Neuronal stem cell (in vitro differentiated cells): ENCODE data around the gene CAMTA2.

Source experiments
- DNase-seq: peaks from one replicate; pipeline ENCODE4 v3.0.0-alpha.2; 2013; ENCODE audit warnings: low spot score
- H2AFZ ChIP-seq: one replicate; pipeline ENCODE4 v1.6.1; 2013; ENCODE audit warnings: mild to moderate bottlenecking, low read length, inconsistent platforms
- H2AK5ac ChIP-seq: 2 replicates; pipeline ENCODE4 v1.6.1; 2013; ENCODE audit warnings: low read depth, mild to moderate bottlenecking, inconsistent platforms, low read length, moderate library complexity, mixed read lengths
- H2BK120ac ChIP-seq: 2 replicates; pipeline ENCODE4 v1.6.1; 2013; ENCODE audit warnings: low read depth, mild to moderate bottlenecking, inconsistent platforms, low read length, moderate library complexity, mixed read lengths
- H2BK12ac ChIP-seq: one replicate; pipeline ENCODE4 v1.6.1; 2013; ENCODE audit warnings: low read length, inconsistent platforms
- H2BK15ac ChIP-seq: 2 replicates; pipeline ENCODE4 v1.6.1; 2013; ENCODE audit warnings: mild to moderate bottlenecking, low read length, inconsistent platforms, mixed read lengths
- H2BK5ac ChIP-seq: one replicate; pipeline ENCODE4 v1.6.1; 2013; ENCODE audit warnings: inconsistent platforms, mild to moderate bottlenecking, low read length, moderate library complexity
- H3K14ac ChIP-seq: one replicate; pipeline ENCODE4 v1.6.1; 2013; ENCODE audit warnings: low read length, inconsistent platforms
- H3K18ac ChIP-seq: 2 replicates; pipeline ENCODE4 v1.6.1; 2013; ENCODE audit warnings: low read length, inconsistent platforms
- H3K23ac ChIP-seq: 2 replicates; pipeline ENCODE4 v1.6.1; 2013; ENCODE audit warnings: low read depth, mild to moderate bottlenecking, mixed read lengths, low read length, inconsistent platforms; ENCODE audit not compliant: poor library complexity
- H3K27ac ChIP-seq: replicated peaks from 3 replicates; pipeline ENCODE4 v1.5.1; 2013; ENCODE audit warnings: low read length, inconsistent platforms
- H3K27me3 ChIP-seq, 3 experiments: 2 replicates each; pipeline ENCODE4 v1.6.1; 2013; ENCODE audit warnings: low read length in 3 of 3, mild to moderate bottlenecking in 2 of 3, inconsistent platforms in 1 of 3, low read depth in 1 of 3, mixed read lengths in 1 of 3, moderate library complexity in 1 of 3; ENCODE audit not compliant: control insufficient read depth in 3 of 3, insufficient read depth in 3 of 3
- H3K36me3 ChIP-seq, 2 donors: replicated peaks in 1 of 2; 2 replicates each; pipeline ENCODE4 v1.6.1; 2013; ENCODE audit warnings: low read length in 2 of 2; ENCODE audit not compliant: control insufficient read depth in 2 of 2, insufficient read depth in 2 of 2
- H3K4ac ChIP-seq: 2 replicates; pipeline ENCODE4 v1.6.1; 2013; ENCODE audit warnings: inconsistent platforms, mild to moderate bottlenecking, low read length, moderate library complexity
- H3K4me1 ChIP-seq, 2 donors: 1 replicate in 1 of 2; 2 replicates in 1 of 2; pipeline ENCODE4 v1.6.1; 2013; ENCODE audit warnings: low read length in 2 of 2, low read depth in 1 of 2; ENCODE audit not compliant: control insufficient read depth in 2 of 2, insufficient read depth in 1 of 2
- H3K4me2 ChIP-seq: one replicate; pipeline ENCODE4 v1.6.1; 2013; ENCODE audit warnings: mild to moderate bottlenecking, low read length, inconsistent platforms; ENCODE audit not compliant: insufficient read depth, poor library complexity, severe bottlenecking
- H3K4me3 ChIP-seq, 2 donors: 2 replicates each; pipeline ENCODE4 v1.5.1; 2013; ENCODE audit warnings: low read length in 2 of 2, mild to moderate bottlenecking in 2 of 2, inconsistent platforms in 1 of 2, moderate library complexity in 1 of 2
- H3K79me1 ChIP-seq: one replicate; pipeline ENCODE4 v1.6.1; 2013; ENCODE audit warnings: low read depth, mild to moderate bottlenecking, inconsistent platforms, low read length, moderate library complexity
- H3K9ac ChIP-seq: one replicate; pipeline ENCODE4 v1.6.1; 2013; ENCODE audit warnings: mild to moderate bottlenecking, low read depth, low read length, inconsistent platforms; ENCODE audit not compliant: poor library complexity
- H3K9me3 ChIP-seq, 2 donors: replicated peaks in 1 of 2; 2 replicates each; pipeline versions ENCODE3 to v1.6.1; 2013; ENCODE audit warnings: low read length in 2 of 2, mild to moderate bottlenecking in 2 of 2, inconsistent platforms in 1 of 2, low read depth in 1 of 2, mixed read lengths in 1 of 2, moderate library complexity in 1 of 2; ENCODE audit not compliant: control insufficient read depth in 2 of 2, insufficient read depth in 1 of 2
- H4K8ac ChIP-seq: one replicate; pipeline ENCODE4 v1.6.1; 2013; ENCODE audit warnings: low read depth, mild to moderate bottlenecking, inconsistent platforms, low read length, moderate library complexity
- H4K91ac ChIP-seq: one replicate; pipeline ENCODE4 v1.6.1; 2013; ENCODE audit warnings: low read length, low read depth, mild to moderate bottlenecking, inconsistent platforms; ENCODE audit not compliant: poor library complexity
- whole genome bisulfite sequencing, 2 donors: extraction: QIAGEN DNeasy Blood & Tissue Kit; methylation state at CpG; one replicate each; pipeline ENCODE4 v1.1.7; 2013; ENCODE audit warnings: missing lambda C conversion rate in 2 of 2, mixed read lengths in 1 of 2; ENCODE audit not compliant: insufficient read length in 2 of 2, insufficient replicate concordance in 1 of 2; ENCODE audit errors: extremely low coverage in 2 of 2; 5-methylcytosine and 5-hydroxymethylcytosine counted together

CAMTA2 gene

DNA sequence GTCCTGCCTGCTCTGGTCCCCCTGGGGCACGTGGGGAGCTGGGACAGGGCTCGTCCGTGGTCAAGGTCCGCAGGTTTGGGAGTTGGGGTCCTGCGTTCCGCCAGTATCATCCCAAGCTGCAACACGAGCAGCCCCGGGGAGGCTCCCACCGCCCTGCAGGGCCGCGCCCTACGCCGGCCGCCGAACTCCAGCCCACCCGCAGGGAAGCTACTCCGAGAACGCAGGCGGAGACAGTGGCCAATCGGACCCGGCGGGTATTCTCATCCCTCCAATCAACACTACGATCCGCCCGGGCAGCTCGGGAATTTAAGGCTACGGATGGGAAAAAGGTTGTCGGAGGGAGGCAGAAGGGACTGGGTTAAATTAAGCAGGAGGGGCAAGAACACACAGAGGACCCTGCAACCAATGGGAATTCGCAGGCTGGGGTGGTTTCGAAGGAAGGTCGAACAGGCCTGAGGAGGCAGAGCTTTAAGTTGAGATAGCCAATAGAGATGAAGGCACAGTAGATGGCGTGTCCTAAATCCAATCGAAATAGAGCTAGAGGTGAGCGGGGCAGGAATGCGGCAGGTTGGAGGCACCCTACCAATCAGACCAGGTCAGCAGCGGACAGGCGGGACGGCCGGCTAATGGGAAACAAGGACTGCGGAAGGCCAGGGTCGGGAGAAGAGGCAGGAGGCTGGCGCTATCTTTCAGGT, 20.5 kb downstream of the CAMTA2 start:
- Histone ChIP-seq H3K18ac (peak overlapping the region; percentile 97), H2BK5ac (peak overlapping the region; percentile 97), H3K23ac (peak overlapping the region; percentile 81), H2AFZ (peak overlapping the region; percentile 74), H3K4ac (peak overlapping the region; percentile 85), H2BK12ac (no peak overlapping the region), H3K27me3 (no peaks in the 10 kb centered on the region), H2AK5ac (peak overlapping the region; percentile 99), H4K91ac (peak overlapping the region; percentile 69), H4K8ac (no peak overlapping the region), H3K9ac (peak overlapping the region; percentile 92), H3K9me3 (peaks cover 3 to 9% of the 10 kb centered on the region in 2 donors), H3K4me2 (peak overlapping the region; percentile 95), H3K4me3 (peak overlapping the region; percentile 67 to 91), H2BK15ac (peak overlapping the region; percentile 98), H3K36me3 (peaks cover 6 to 36% of the 10 kb centered on the region in 2 donors), H3K27ac (peak overlapping the region; percentile 98), H2BK120ac (peak overlapping the region; percentile 67), H3K4me1 (peaks cover 6 to 15% of the 10 kb centered on the region in 2 donors), H3K79me1 (peaks cover 2% of the 10 kb centered on the region), H3K14ac (peak overlapping the region; percentile 90)
- peak; percentile 99 for DNase-seq
- no CpG with 5 or more reads among the region's 42 CpGs for WGBS, 2 donors

GRCh38 chr17:4965311-4965986, 22.0 kb downstream of the CAMTA2 start:
- peaks cover 2% of the 10 kb centered on the region for H3K79me1 ChIP-seq
- no peak for DNase-seq
- H2AK5ac ChIP-seq = no peak overlapping the region

GRCh38 chr17:4960279-4960922, 27.1 kb downstream of the CAMTA2 start:
- H2BK15ac ChIP-seq = no peak overlapping the region
- no peak overlapping the region for H3K23ac ChIP-seq
- H2AFZ ChIP-seq = no peak overlapping the region
- no peak overlapping the region for H2BK12ac ChIP-seq
- no peaks in the 10 kb centered on the region for H3K79me1 ChIP-seq
- no peak overlapping the region for H2BK120ac ChIP-seq
- H3K36me3 ChIP-seq = peaks cover 14 to 63% of the 10 kb centered on the region in 2 donors
- H3K4me1 ChIP-seq = no peaks in the 10 kb centered on the region
- peaks cover 0 to 4% of the 10 kb centered on the region in 2 donors for H3K9me3 ChIP-seq
- DNase-seq = no peak
- no peak overlapping the region for H3K9ac ChIP-seq
- H4K8ac ChIP-seq = no peak overlapping the region
- no peak overlapping the region for H3K18ac ChIP-seq
- no peaks in the 10 kb centered on the region for H3K27me3 ChIP-seq
- H2BK5ac ChIP-seq = no peak overlapping the region
- WGBS, 2 donors = no CpG with 5 or more reads among the region's 9 CpGs
- H2AK5ac ChIP-seq = no peak overlapping the region
- no peak overlapping the region for H3K4me3 ChIP-seq
- no peak overlapping the region for H3K4ac ChIP-seq
- no peak overlapping the region for H4K91ac ChIP-seq
- no peak overlapping the region for H3K14ac ChIP-seq
- H3K4me2 ChIP-seq = no peak overlapping the region
- H3K27ac ChIP-seq = no peak overlapping the region

More at GRCh38 chr17:4965311-4965986, 22.0 kb downstream of the CAMTA2 start:
- Histone ChIP-seq H2BK5ac (no peak overlapping the region), H3K36me3 (peaks cover 6 to 38% of the 10 kb centered on the region in 2 donors), H4K91ac (no peak overlapping the region), H3K14ac (no peak overlapping the region), H3K4me3 (no peak overlapping the region), H3K27me3 (no peaks in the 10 kb centered on the region), H3K4ac (no peak overlapping the region), H2BK12ac (no peak overlapping the region), H3K4me2 (no peak overlapping the region), H2BK15ac (no peak overlapping the region), H3K9me3 (peaks cover 3 to 9% of the 10 kb centered on the region in 2 donors), H3K4me1 (peaks cover 6 to 15% of the 10 kb centered on the region in 2 donors), H4K8ac (no peak overlapping the region), H2BK120ac (no peak overlapping the region), H3K18ac (no peak overlapping the region), H3K27ac (no peak overlapping the region), H2AFZ (no peak overlapping the region), H3K23ac (no peak overlapping the region), H3K9ac (no peak overlapping the region)
- WGBS, 2 donors = no CpG with 5 or more reads among the region's 15 CpGs
